H1 (cell line): ENCODE measurements around the gene APH1A. TPM values are rescaled to one million over a fixed set of nuclear protein-coding genes. Genes with fewer than 3 reads are reported as not detected.

Source experiments
- CTCF ChIA-PET: fragments of 300-600 bp; sonication (Branson Sonifier 250); formaldehyde crosslinking; loops from one replicate; lab custom pipeline; 2021; ENCODE audit not compliant: partially characterized antibody; lab: Charles Lee
- POLR2A ChIA-PET: fragments of 300-600 bp; sonication (Branson Sonifier 250); formaldehyde crosslinking; loops from one replicate; lab custom pipeline; 2021; ENCODE audit warnings: inconsistent platforms; ENCODE audit not compliant: partially characterized antibody; lab: Charles Lee
- DNase-seq, 2 experiments: peaks; one replicate each; pipeline versions ENCODE4 v3.0.0 to v3.0.0-alpha.2; 2010 to 2022; ENCODE audit warnings: low spot score in 2 of 2, low read depth in 1 of 2, mixed read lengths in 1 of 2
- FAIRE-seq: peaks from 2 replicates; lab custom pipeline; 2011; peaks lifted over from hg19 to GRCh38; lab: Jason Lieb, UNC
- H2AFZ ChIP-seq: 2 replicates; pipeline ENCODE4 v1.8.1; 2012; ENCODE audit warnings: low read length, inconsistent platforms
- H2AK5ac ChIP-seq: 2 replicates; pipeline ENCODE4 v1.6.1; 2013; ENCODE audit warnings: low read depth, low read length
- H2BK120ac ChIP-seq: replicated peaks from 2 replicates; pipeline ENCODE3; 2013; ENCODE audit warnings: low read depth, low read length, inconsistent platforms
- H2BK12ac ChIP-seq: 2 replicates; pipeline ENCODE4 v1.6.1; 2013; ENCODE audit warnings: low read depth, low read length
- H2BK15ac ChIP-seq: 2 replicates; pipeline ENCODE4 v1.6.1; 2013; ENCODE audit warnings: low read length
- H2BK20ac ChIP-seq: 2 replicates; pipeline ENCODE4 v1.6.1; 2013; ENCODE audit warnings: low read length
- H2BK5ac ChIP-seq: 2 replicates; pipeline ENCODE4 v1.6.1; 2013; ENCODE audit warnings: low read depth, low read length
- H3K14ac ChIP-seq: 2 replicates; pipeline ENCODE4 v1.6.1; 2013; ENCODE audit warnings: inconsistent platforms; ENCODE audit not compliant: insufficient read length
- H3K18ac ChIP-seq: 2 replicates; pipeline ENCODE4 v1.6.1; 2013; ENCODE audit warnings: low read length; ENCODE audit errors: extremely low read depth
- H3K23ac ChIP-seq: 2 replicates; pipeline ENCODE4 v1.6.1; 2013; ENCODE audit warnings: inconsistent platforms; ENCODE audit not compliant: insufficient read length
- H3K23me2 ChIP-seq: 2 replicates; pipeline ENCODE4 v1.6.1; 2013; ENCODE audit warnings: low read depth, low read length
- H3K27ac ChIP-seq: 2 replicates; pipeline ENCODE4 v1.6.1; 2011; ENCODE audit warnings: low read depth, low read length, inconsistent platforms
- H3K27me3 ChIP-seq, 4 experiments: replicated peaks in 1 of 4; 1 replicate in 1 of 4; 2 replicates in 3 of 4; pipeline versions ENCODE4 v1.6.1 to v1.8.1; 2011 to 2013; ENCODE audit warnings: low read length in 3 of 4, mild to moderate bottlenecking in 3 of 4, inconsistent platforms in 2 of 4, mixed read lengths in 2 of 4, moderate library complexity in 1 of 4; ENCODE audit not compliant: control insufficient read depth in 3 of 4, insufficient read depth in 3 of 4; ENCODE audit errors: extremely low read depth in 1 of 4
- H3K36me3 ChIP-seq, 4 experiments: 2 replicates each; pipeline versions ENCODE4 v1.6.1 to v1.8.1; 2011 to 2013; ENCODE audit warnings: mild to moderate bottlenecking in 4 of 4, low read length in 3 of 4, moderate library complexity in 2 of 4, control low read depth in 1 of 4, inconsistent platforms in 1 of 4; ENCODE audit not compliant: insufficient read depth in 4 of 4, control insufficient read depth in 2 of 4
- H3K4ac ChIP-seq: replicated peaks from 2 replicates; pipeline ENCODE3; 2013; ENCODE audit warnings: low read length, low read depth, mixed read lengths, inconsistent platforms; ENCODE audit not compliant: insufficient read length
- H3K4me1 ChIP-seq, 4 experiments: replicated peaks in 1 of 4; 1 replicate in 1 of 4; 2 replicates in 3 of 4; pipeline versions ENCODE4 v1.6.1 to v1.8.1; 2011 to 2013; ENCODE audit warnings: low read length in 3 of 4, inconsistent platforms in 2 of 4, mixed read lengths in 1 of 4; ENCODE audit not compliant: insufficient read depth in 4 of 4, control insufficient read depth in 3 of 4
- H3K4me2 ChIP-seq, 2 experiments: 2 replicates each; pipeline versions ENCODE4 v1.6.1 to v1.8.1; 2011 to 2013; ENCODE audit warnings: low read depth in 2 of 2, low read length in 2 of 2, control low read depth in 1 of 2, inconsistent platforms in 1 of 2, mild to moderate bottlenecking in 1 of 2; ENCODE audit not compliant: insufficient read depth in 1 of 2
- H3K4me3 ChIP-seq, 4 experiments: fragments of 200-600, 300-600 bp in 1 of 4; sonication (generic), shearing (Covaris generic), sonication (Bioruptor Twin) in 1 of 4; 2 replicates each; pipeline versions ENCODE4 v1.5.1 to v1.8.1; 2011 to 2016; ENCODE audit warnings: low read length in 4 of 4, low read depth in 3 of 4, control low read depth in 2 of 4, inconsistent platforms in 2 of 4, mild to moderate bottlenecking in 2 of 4, mixed read lengths in 1 of 4, moderate library complexity in 1 of 4; ENCODE audit not compliant: insufficient read depth in 2 of 4; ENCODE audit errors: extremely low read depth in 1 of 4
- H3K56ac ChIP-seq: replicated peaks from 2 replicates; pipeline ENCODE3; 2013; ENCODE audit warnings: low read depth, mild to moderate bottlenecking, mixed read lengths, low read length, inconsistent platforms; ENCODE audit not compliant: insufficient read length
- H3K79me1 ChIP-seq: 2 replicates; pipeline ENCODE4 v1.6.1; 2013; ENCODE audit warnings: low read depth, low read length, control low read depth
- H3K79me2 ChIP-seq, 2 experiments: 2 replicates each; pipeline versions ENCODE4 v1.6.1 to v1.8.1; 2012 to 2013; ENCODE audit warnings: low read length in 2 of 2, mild to moderate bottlenecking in 2 of 2, inconsistent platforms in 1 of 2; ENCODE audit not compliant: insufficient read depth in 2 of 2, control insufficient read depth in 1 of 2
- H3K9ac ChIP-seq, 4 experiments: replicated peaks in 1 of 4; 1 replicate in 1 of 4; 2 replicates in 3 of 4; pipeline versions ENCODE4 v1.6.1 to v1.8.1; 2011 to 2013; ENCODE audit warnings: low read depth in 3 of 4, low read length in 3 of 4, control low read depth in 2 of 4, mild to moderate bottlenecking in 2 of 4, moderate library complexity in 2 of 4, inconsistent platforms in 1 of 4; ENCODE audit errors: extremely low read depth in 1 of 4
- H3K9me3 ChIP-seq, 2 experiments: 2 replicates each; pipeline versions ENCODE4 v1.6.1 to v1.8.1; 2012 to 2013; ENCODE audit warnings: mild to moderate bottlenecking in 2 of 2, moderate library complexity in 2 of 2, control low read depth in 1 of 2, inconsistent platforms in 1 of 2, low read depth in 1 of 2, low read length in 1 of 2, mixed read lengths in 1 of 2; ENCODE audit not compliant: insufficient read depth in 2 of 2
- H4K20me1 ChIP-seq, 2 experiments: replicated peaks in 1 of 2; 2 replicates each; pipeline versions ENCODE3 to v1.8.1; 2011 to 2013; ENCODE audit warnings: inconsistent platforms in 2 of 2, low read length in 2 of 2, mild to moderate bottlenecking in 1 of 2; ENCODE audit not compliant: insufficient read depth in 2 of 2, control insufficient read depth in 1 of 2
- H4K5ac ChIP-seq: 2 replicates; pipeline ENCODE4 v1.6.1; 2013; ENCODE audit warnings: low read length, low read depth, mixed read lengths, inconsistent platforms; ENCODE audit not compliant: insufficient read length
- H4K8ac ChIP-seq: 2 replicates; pipeline ENCODE4 v1.8.0; 2013; ENCODE audit warnings: mild to moderate bottlenecking, moderate library complexity, low read length, inconsistent platforms; ENCODE audit not compliant: insufficient read depth; ENCODE audit errors: extremely low read depth
- H4K91ac ChIP-seq: replicated peaks from 2 replicates; pipeline ENCODE3; 2013; ENCODE audit warnings: low read length, mixed read lengths, inconsistent platforms; ENCODE audit not compliant: insufficient read length
- CHD2 ChIP-seq: IDR thresholded peaks from 2 replicates; pipeline ENCODE4 v1.6.1; 2012; ENCODE audit warnings: low read length, improper control_type of control experiment
- EP300 ChIP-seq, 2 experiments: IDR thresholded peaks; 1 replicate in 1 of 2; 2 replicates in 1 of 2; pipeline ENCODE4 v1.6.1; 2011 to 2012; ENCODE audit warnings: low read depth in 2 of 2, low read length in 2 of 2, mild to moderate bottlenecking in 2 of 2, borderline replicate concordance in 1 of 2, inconsistent platforms in 1 of 2, moderate library complexity in 1 of 2
- HDAC2 ChIP-seq, 2 experiments: fragments of 300-600 bp in 1 of 2; sonication (generic) in 1 of 2; IDR thresholded peaks; 2 replicates each; pipeline ENCODE4 v1.6.1; 2011 to 2012; ENCODE audit warnings: low read depth in 2 of 2, low read length in 2 of 2, mild to moderate bottlenecking in 2 of 2, moderate library complexity in 2 of 2, borderline replicate concordance in 1 of 2, inconsistent platforms in 1 of 2
- MAX ChIP-seq: IDR thresholded peaks from 2 replicates; pipeline ENCODE4 v1.6.1; 2012; ENCODE audit warnings: inconsistent platforms
- PHF8 ChIP-seq: fragments of 200-600 bp; sonication (generic); conservative IDR thresholded peaks from 2 replicates; pipeline ENCODE4 v1.7.1; 2012; ENCODE audit warnings: low read depth, mild to moderate bottlenecking, inconsistent platforms, low read length, moderate library complexity
- TAF7 ChIP-seq: optimal IDR thresholded peaks from 2 replicates; pipeline ENCODE3; 2011; ENCODE audit warnings: low read depth, mild to moderate bottlenecking, inconsistent platforms, low read length, moderate library complexity, borderline replicate concordance
- WGBS, 2 experiments: shearing (Covaris generic) in 1 of 2; methylation state at CpG; one replicate each; pipeline versions ENCODE4 v1.1.6 to v1.1.7; 2013 to 2015; ENCODE audit warnings: low lambda C conversion rate in 2 of 2, mixed read lengths in 2 of 2, inconsistent platforms in 1 of 2, low coverage in 1 of 2, missing lambda C conversion rate in 1 of 2; ENCODE audit not compliant: insufficient replicate concordance in 2 of 2, insufficient coverage in 1 of 2, insufficient read length in 1 of 2; ENCODE audit errors: extremely low coverage in 1 of 2, missing lambda C conversion rate in 1 of 2; 5-methylcytosine and 5-hydroxymethylcytosine counted together
- polyA plus RNA-seq, 7 experiments: library from polyadenylated mRNA; depleted of rRNA in 3 of 7; stranded (reverse) in 5 of 7; unstranded in 2 of 7; fragments of >200 nt in 5 of 7; fragments of 200-250 nt in 2 of 7; gene quantifications; 1 replicate in 5 of 7; 2 replicates in 1 of 7; 4 replicates in 1 of 7; pipeline versions ENCODE4 v1.2.1 to v1.2.3, GENCODE V29; 2011 to 2013; ENCODE audit warnings: missing spikeins in 2 of 7, mixed read lengths in 2 of 7
- total RNA-seq: library from RNA; stranded (reverse); fragmentation: NEBNext Ultra II Directional; extraction: Animal tissue kit (Norgen Biotek cat#: 25700); gene quantifications from 2 replicates; pipeline ENCODE4 v1.2.1, GENCODE V29; 2021

The APH1A gene
- total and polyA plus RNA-seq, 2 of the 8 experiments (the other 6 are each of a cell fraction or from before 2014, with no cell fraction given), result 111 to 183 TPM

GRCh38 chr1:150288822-150289221 is 20.0 kb upstream of the APH1A start:
- Histone ChIP-seq H3K9ac (no peak overlapping the region), H3K4me1 (no peaks in the 10 kb centered on the region; a peak in 1 of 7 replicates), H3K14ac (no peak overlapping the region), H3K27ac (no peak overlapping the region), H2AK5ac (no peak overlapping the region), H4K91ac (no peak overlapping the region), H3K56ac (no peak overlapping the region), H3K4me2 (no peak overlapping the region), H2BK20ac (no peak overlapping the region), H3K23me2 (no peaks in the 10 kb centered on the region), H3K4me3 (no peak overlapping the region), H2AFZ (no peak overlapping the region), H3K9me3 (no peaks in the 10 kb centered on the region), H4K5ac (no peak overlapping the region), H2BK5ac (no peak overlapping the region), H3K4ac (no peak overlapping the region), H3K79me1 (no peaks in the 10 kb centered on the region), H3K27me3 (no peaks in the 10 kb centered on the region; a peak in 1 of 7 replicates), H2BK15ac (no peak overlapping the region), H2BK12ac (no peak overlapping the region), H3K79me2 (peaks cover 0 to 1% of the 10 kb centered on the region in 2 experiments; a peak in 2 of 4 replicates), H3K23ac (no peak overlapping the region), H4K20me1 (peaks cover 0 to 2% of the 10 kb centered on the region in 2 experiments), H2BK120ac (no peak overlapping the region), H3K36me3 (peaks cover 6 to 19% (median 11%) of the 10 kb centered on the region in 4 experiments; a peak in 7 of 8 replicates), H4K8ac (no peak overlapping the region), H3K18ac (no peak overlapping the region)
- TF ChIP-seq MAX, result no peak
- TF ChIP-seq HDAC2 (IDR thresholded peaks at IDR 0.05; ENCODE audit: borderline replicate concordance in 1 of 2, low read depth in 2 of 2, low read length in 2 of 2), result no peak
- no peak for TF ChIP-seq EP300 (IDR thresholded peaks at IDR 0.05; ENCODE audit: borderline replicate concordance in 1 of 2, low read depth in 2 of 2, low read length in 2 of 2)
- no peak for TF ChIP-seq CHD2
- TF ChIP-seq PHF8, result no peak
- TF ChIP-seq TAF7, result no peak
- 86% methylated on average over 4 of the region's 4 CpGs; no CpG with 5 or more reads in 1 of the 2 experiments for WGBS, 2 experiments
- FAIRE-seq (no peak), DNase-seq (no peak)
- ChIA-PET CTCF (interaction anchor here (0.6 to 2.6 kb wide), 2 partner anchors 33 to 209 kb away, joined by 3 to 9 read pairs; no protein-coding TSS in a partner anchor), POLR2A (interaction anchor here (0.6 to 25.2 kb wide), 5 partner anchors 9 to 31 kb away, joined by 3 to 535 read pairs (median 5); partner anchors contain the start of genes APH1A, C1orf54 and CA14)
